ENCODE measurements around the gene KCNAB2.

DNA sequence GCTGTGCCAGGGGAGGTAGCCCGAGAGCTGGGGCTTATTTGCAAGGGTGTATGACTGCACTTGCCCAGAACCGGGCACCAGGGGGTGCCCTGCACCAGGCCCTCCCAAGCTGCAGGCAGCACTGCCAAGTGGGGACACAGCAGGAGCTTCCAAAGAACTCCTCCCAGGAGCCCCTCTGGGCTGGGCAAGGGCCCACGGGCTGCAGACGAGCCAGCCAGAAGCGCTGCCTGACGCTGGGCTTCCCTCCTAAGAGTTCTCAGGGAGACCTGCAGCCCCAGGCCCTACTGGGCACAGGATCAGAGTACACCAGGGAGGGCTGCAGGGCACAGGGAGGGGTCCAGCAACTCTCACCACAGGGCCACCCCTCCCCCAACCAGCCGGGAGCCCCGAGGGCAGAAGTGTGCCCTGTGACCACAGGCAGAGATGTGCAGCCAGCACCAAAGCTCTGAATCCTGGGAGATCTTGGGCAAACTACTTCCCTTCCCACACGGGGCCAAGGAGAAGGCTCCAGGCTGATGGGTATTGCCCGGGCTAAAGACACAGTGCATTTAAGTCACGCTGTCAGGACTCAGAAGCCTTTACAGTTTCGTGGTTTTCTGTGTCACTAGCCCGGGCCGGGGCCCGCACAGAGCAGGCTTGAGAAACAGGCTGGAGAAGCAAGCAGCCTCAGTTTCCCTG lies 63.4 kb downstream of the KCNAB2 start:
- TF ChIP-seq POLR2AphosphoS5 (IDR thresholded peaks at IDR 0.05) (no peak), POLR2A (IDR thresholded peaks at IDR 0.05) (no peak)

Data from prostate gland (tissue), 1 donor.